SK-N-SH (cell line): ENCODE measurements around the gene IFITM1. TPM values are rescaled to one million over a fixed set of nuclear protein-coding genes. Genes with fewer than 3 reads are reported as not detected.

Experiments used
- CTCF ChIA-PET: fragments of 300-600, 350-600 bp; formaldehyde crosslinking; extraction: SDS; loops from one replicate; lab custom pipeline; 2021; lab: Yijun Ruan, JAX
- POLR2A ChIA-PET: fragments of 350-600 bp; sonication (Branson Sonifier 250); formaldehyde crosslinking; extraction: SDS; loops from one replicate; lab custom pipeline; 2020; ENCODE audit warnings: antibody characterized with exemption, inconsistent platforms; lab: Yijun Ruan, JAX
- DNase-seq: peaks from one replicate; pipeline ENCODE4 v3.0.0; 2012
- H2AFZ ChIP-seq: fragments of 200-600 bp; sonication (generic); 2 replicates; pipeline ENCODE4 v1.8.1; 2016; ENCODE audit warnings: antibody characterized with exemption, mild to moderate bottlenecking, low read depth
- H3F3A ChIP-seq: fragments of 200-600 bp; sonication (generic); replicated peaks from 2 replicates; pipeline ENCODE3; 2016; ENCODE audit warnings: antibody characterized with exemption, mild to moderate bottlenecking; ENCODE audit not compliant: insufficient read depth
- H3K27ac ChIP-seq, 2 experiments: fragments of 200-500 bp in 1 of 2; fragments of 200-600 bp in 1 of 2; sonication (Bioruptor generic) in 1 of 2; sonication (generic), shearing (Covaris generic) in 1 of 2; 2 replicates each; pipeline versions ENCODE4 v1.5.1 to v1.6.1; 2014 to 2016; ENCODE audit warnings: low read depth in 2 of 2, inconsistent platforms in 1 of 2, low read length in 1 of 2, mild to moderate bottlenecking in 1 of 2, mixed read lengths in 1 of 2
- H3K27me3 ChIP-seq: fragments of 200-600 bp; sonication (generic), shearing (Covaris generic); 2 replicates; pipeline ENCODE4 v1.6.1; 2016; ENCODE audit warnings: mixed run types; ENCODE audit not compliant: insufficient read depth
- H3K36me3 ChIP-seq, 2 experiments: fragments of 200-500 bp in 1 of 2; fragments of 200-600 bp in 1 of 2; sonication (Bioruptor generic) in 1 of 2; sonication (generic) in 1 of 2; replicated peaks in 1 of 2; 2 replicates each; pipeline versions ENCODE3 to v1.5.1; 2014 to 2016; ENCODE audit warnings: low read length in 1 of 2, mild to moderate bottlenecking in 1 of 2; ENCODE audit not compliant: insufficient read depth in 2 of 2, control insufficient read depth in 1 of 2
- H3K4me1 ChIP-seq, 2 experiments: fragments of 200-500 bp in 1 of 2; fragments of 200-600 bp in 1 of 2; sonication (Bioruptor generic) in 1 of 2; sonication (generic), shearing (Covaris generic) in 1 of 2; 2 replicates each; pipeline versions ENCODE4 v1.5.1 to v1.6.1; 2014 to 2016; ENCODE audit warnings: low read depth in 1 of 2, low read length in 1 of 2, mixed run types in 1 of 2; ENCODE audit not compliant: insufficient read depth in 2 of 2, control insufficient read depth in 1 of 2
- H3K4me2 ChIP-seq: fragments of 200-600 bp; sonication (generic), shearing (Covaris generic); 2 replicates; pipeline ENCODE4 v1.6.1; 2017; ENCODE audit warnings: mixed run types
- H3K4me3 ChIP-seq, 2 experiments: fragments of 200-500 bp in 1 of 2; fragments of 200-600 bp in 1 of 2; sonication (Bioruptor generic) in 1 of 2; sonication (generic), shearing (Covaris generic) in 1 of 2; 2 replicates each; pipeline versions ENCODE4 v1.5.1 to v1.8.1; 2014 to 2016; ENCODE audit warnings: low read depth in 2 of 2, inconsistent platforms in 1 of 2, low read length in 1 of 2, mild to moderate bottlenecking in 1 of 2, mixed read lengths in 1 of 2, moderate library complexity in 1 of 2
- H3K79me2 ChIP-seq: fragments of 200-600 bp; sonication (generic); 2 replicates; pipeline ENCODE4 v1.8.1; 2017; ENCODE audit warnings: mild to moderate bottlenecking; ENCODE audit not compliant: insufficient read depth
- H3K9ac ChIP-seq: fragments of 200-600 bp; sonication (generic); 2 replicates; pipeline ENCODE4 v1.6.1; 2017; ENCODE audit warnings: mixed run types
- H3K9me2 ChIP-seq: fragments of 200-600 bp; sonication (generic); 2 replicates; pipeline ENCODE4 v1.6.1; 2017; ENCODE audit warnings: mixed run types
- H3K9me3 ChIP-seq: fragments of 200-600 bp; sonication (generic); 2 replicates; pipeline ENCODE4 v1.6.1; 2017; ENCODE audit warnings: mixed run types, mild to moderate bottlenecking, moderate library complexity
- H4K20me1 ChIP-seq: fragments of 200-600 bp; sonication (generic); 2 replicates; pipeline ENCODE4 v1.6.1; 2017; ENCODE audit warnings: mild to moderate bottlenecking, mixed run types; ENCODE audit not compliant: insufficient read depth
- FOSL2 ChIP-seq: IDR thresholded peaks from 2 replicates; pipeline ENCODE4 v1.4.0; 2012; ENCODE audit warnings: low read depth, mild to moderate bottlenecking, moderate library complexity, borderline replicate concordance
- JUND ChIP-seq: IDR thresholded peaks from 2 replicates; pipeline ENCODE4 v1.4.0; 2012
- MAX ChIP-seq: IDR thresholded peaks from 2 replicates; pipeline ENCODE4 v1.4.0; 2012; ENCODE audit warnings: low read depth
- MEF2A ChIP-seq: IDR thresholded peaks from 2 replicates; pipeline ENCODE4 v1.4.0; 2012; ENCODE audit warnings: low read depth, borderline replicate concordance
- RCOR1 ChIP-seq: fragments of 150-350 bp; IDR thresholded peaks from 2 replicates; pipeline ENCODE4 v1.6.1; 2017; ENCODE audit warnings: antibody characterized with exemption, low read length
- REST ChIP-seq: IDR thresholded peaks from 2 replicates; pipeline ENCODE4 v1.6.1; 2012; ENCODE audit warnings: mild to moderate bottlenecking, low read depth, low read length, moderate library complexity
- RFX5 ChIP-seq: IDR thresholded peaks from 2 replicates; pipeline ENCODE4 v1.6.1; 2012; ENCODE audit warnings: mild to moderate bottlenecking, improper control_type of control experiment, low read length
- RXRA ChIP-seq: IDR thresholded peaks from 2 replicates; pipeline ENCODE4 v1.4.0; 2012; ENCODE audit warnings: low read depth, mild to moderate bottlenecking, borderline replicate concordance
- SMC3 ChIP-seq: IDR thresholded peaks from 2 replicates; pipeline ENCODE4 v1.6.1; 2012; ENCODE audit warnings: low read depth, low read length, improper control_type of control experiment
- TAF1 ChIP-seq: IDR thresholded peaks from 2 replicates; pipeline ENCODE4 v1.6.1; 2012; ENCODE audit warnings: low read depth, mild to moderate bottlenecking, low read length, moderate library complexity, borderline replicate concordance
- USF1 ChIP-seq: IDR thresholded peaks from 2 replicates; pipeline ENCODE4 v1.4.0; 2012; ENCODE audit warnings: low read depth, borderline replicate concordance
- WGBS: methylation state at CpG from one replicate; pipeline ENCODE4 v1.1.6; 2017; ENCODE audit warnings: low lambda C conversion rate; 5-methylcytosine and 5-hydroxymethylcytosine counted together
- polyA plus RNA-seq, 3 experiments: library from polyadenylated mRNA; depleted of rRNA; stranded (reverse); fragments of >200 nt; gene quantifications; 2 replicates each; pipeline ENCODE4 v1.2.3, GENCODE V29; 2012
- TF ChIP-seq, protein P1 (sequence below): fragments of 200-600 bp; sonication (generic); IDR thresholded peaks from 2 replicates; pipeline ENCODE4 v1.6.1; 2017; ENCODE audit warnings: antibody characterized with exemption, mild to moderate bottlenecking, moderate library complexity

IFITM1 gene
- polyA plus RNA-seq, 1 of the 3 experiments (the other 2 are of a cell fraction): 19.4 TPM

GRCh38 chr11:326842-327580, 13.2 kb downstream of the IFITM1 start:
- H3K4me2 ChIP-seq: no peak overlapping the region
- no peaks in the 10 kb centered on the region; a peak in 1 of 4 replicates for H3K4me1 ChIP-seq
- no peak overlapping the region for H2AFZ ChIP-seq
- ChIA-PET POLR2A (no interaction called here), CTCF (interaction anchor here (1.3 kb wide), 2 partner anchors 22 to 70 kb away, joined by 3 to 4 read pairs; no protein-coding TSS in a partner anchor)
- no peaks in the 10 kb centered on the region for H3F3A ChIP-seq
- no peak overlapping the region for H3K9ac ChIP-seq
- no peaks in the 10 kb centered on the region for H3K9me3 ChIP-seq
- H3K27ac ChIP-seq: no peak overlapping the region
- H3K4me3 ChIP-seq: no peak overlapping the region
- no peaks in the 10 kb centered on the region for H3K36me3 ChIP-seq
- TF ChIP-seq RCOR1 (no peak), MEF2A (no peak), TAF1 (no peak), RFX5 (no peak), RXRA (no peak), JUND (no peak), MAX (no peak), REST (no peak), SMC3 (no peak), FOSL2 (no peak), USF1 (no peak)
- TF ChIP-seq, protein P1, sequence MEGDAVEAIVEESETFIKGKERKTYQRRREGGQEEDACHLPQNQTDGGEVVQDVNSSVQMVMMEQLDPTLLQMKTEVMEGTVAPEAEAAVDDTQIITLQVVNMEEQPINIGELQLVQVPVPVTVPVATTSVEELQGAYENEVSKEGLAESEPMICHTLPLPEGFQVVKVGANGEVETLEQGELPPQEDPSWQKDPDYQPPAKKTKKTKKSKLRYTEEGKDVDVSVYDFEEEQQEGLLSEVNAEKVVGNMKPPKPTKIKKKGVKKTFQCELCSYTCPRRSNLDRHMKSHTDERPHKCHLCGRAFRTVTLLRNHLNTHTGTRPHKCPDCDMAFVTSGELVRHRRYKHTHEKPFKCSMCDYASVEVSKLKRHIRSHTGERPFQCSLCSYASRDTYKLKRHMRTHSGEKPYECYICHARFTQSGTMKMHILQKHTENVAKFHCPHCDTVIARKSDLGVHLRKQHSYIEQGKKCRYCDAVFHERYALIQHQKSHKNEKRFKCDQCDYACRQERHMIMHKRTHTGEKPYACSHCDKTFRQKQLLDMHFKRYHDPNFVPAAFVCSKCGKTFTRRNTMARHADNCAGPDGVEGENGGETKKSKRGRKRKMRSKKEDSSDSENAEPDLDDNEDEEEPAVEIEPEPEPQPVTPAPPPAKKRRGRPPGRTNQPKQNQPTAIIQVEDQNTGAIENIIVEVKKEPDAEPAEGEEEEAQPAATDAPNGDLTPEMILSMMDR: no peak
- TF ChIP-seq, all 33 proteins: peak for 0
- DNase-seq: peak; percentile 14
- Histone ChIP-seq H3K27me3 (no peaks in the 10 kb centered on the region), H4K20me1 (no peaks in the 10 kb centered on the region), H3K9me2 (no peaks in the 10 kb centered on the region), H3K79me2 (no peaks in the 10 kb centered on the region)
- WGBS: 73% methylated on average over 18 of the region's 19 CpGs
